Neural cell (in vitro differentiated cells): ENCODE data around the gene TRMT10B. TPM values are rescaled to one million over a fixed set of nuclear protein-coding genes. Genes with fewer than 3 reads are reported as not detected.
"Not testable (repeated sequence)": the region's sequence is repeated elsewhere in the genome, so short reads cannot be mapped to it uniquely, and the experiment has no call there.

Source experiments
- H2AFZ ChIP-seq: fragments of 200-600, 300-800 bp; sonication (generic), shearing (Covaris generic); 2 replicates; pipeline ENCODE4 v1.6.0; 2014; ENCODE audit warnings: low read depth, mild to moderate bottlenecking, antibody characterized with exemption, low read length, moderate library complexity
- H3F3A ChIP-seq: fragments of 200-600 bp; shearing (Covaris generic); 2 replicates; pipeline ENCODE4 v1.6.1; 2016; ENCODE audit warnings: mild to moderate bottlenecking, moderate library complexity, mixed read lengths, antibody characterized with exemption, low read length; ENCODE audit not compliant: insufficient read depth, poor library complexity, severe bottlenecking
- H3K27ac ChIP-seq: fragments of 200-600, 300-800 bp; sonication (generic), shearing (Covaris generic); 2 replicates; pipeline ENCODE4 v1.5.1; 2014; ENCODE audit warnings: mild to moderate bottlenecking, low read length, moderate library complexity
- H3K27me3 ChIP-seq: fragments of 300-800, 200-600 bp; sonication (generic), shearing (Covaris generic); 2 replicates; pipeline ENCODE4 v1.6.0; 2014; ENCODE audit warnings: mild to moderate bottlenecking, low read depth, low read length, moderate library complexity; ENCODE audit not compliant: insufficient read depth
- H3K36me3 ChIP-seq: fragments of 300-800, 200-600 bp; sonication (generic), shearing (Covaris generic); 2 replicates; pipeline ENCODE4 v1.5.1; 2014; ENCODE audit warnings: mild to moderate bottlenecking, antibody characterized with exemption, low read length, moderate library complexity; ENCODE audit not compliant: insufficient read depth
- H3K4me2 ChIP-seq: fragments of 300-800, 200-600 bp; sonication (generic), shearing (Covaris generic); 2 replicates; pipeline ENCODE4 v1.6.0; 2014; ENCODE audit warnings: mild to moderate bottlenecking, low read length
- H3K4me3 ChIP-seq: fragments of 300-800, 200-600 bp; sonication (generic), shearing (Covaris generic); 2 replicates; pipeline ENCODE4 v1.5.1; 2014; ENCODE audit warnings: mild to moderate bottlenecking, low read length, moderate library complexity
- H3K79me2 ChIP-seq: fragments of 200-600 bp; shearing (Covaris generic); replicated peaks from 2 replicates; pipeline ENCODE4 v1.6.0; 2014; ENCODE audit warnings: mild to moderate bottlenecking, low read length, moderate library complexity; ENCODE audit not compliant: insufficient read depth
- H3K9ac ChIP-seq: fragments of 300-800, 200-600 bp; sonication (generic), shearing (Covaris generic); 2 replicates; pipeline ENCODE4 v1.6.1; 2016; ENCODE audit warnings: mild to moderate bottlenecking, low read length, mixed read lengths
- H3K9me2 ChIP-seq: fragments of 200-600 bp; shearing (Covaris generic); 2 replicates; pipeline ENCODE4 v1.6.1; 2016; ENCODE audit warnings: mild to moderate bottlenecking, low read length, mixed read lengths; ENCODE audit not compliant: insufficient read depth
- H3K9me3 ChIP-seq: fragments of 200-600, 300-800 bp; sonication (generic), shearing (Covaris generic); 2 replicates; pipeline ENCODE4 v1.6.1; 2016; ENCODE audit warnings: mild to moderate bottlenecking, mixed run types, low read length, moderate library complexity, mixed read lengths
- H4K20me1 ChIP-seq: fragments of 200-600 bp; shearing (Covaris generic); 2 replicates; pipeline ENCODE4 v1.6.1; 2016; ENCODE audit warnings: mild to moderate bottlenecking, mixed run types; ENCODE audit not compliant: insufficient read depth
- CTCF ChIP-seq: fragments of 450-650 bp; IDR thresholded peaks from 2 replicates; pipeline ENCODE4 v1.5.1; 2014; ENCODE audit warnings: antibody characterized with exemption, mild to moderate bottlenecking, moderate library complexity; ENCODE audit not compliant: poor library complexity, severe bottlenecking
- EP300 ChIP-seq: fragments of 450-650 bp; conservative IDR thresholded peaks from 2 replicates; pipeline ENCODE4 v1.6.1; 2014; ENCODE audit warnings: antibody characterized with exemption, mild to moderate bottlenecking, moderate library complexity; ENCODE audit not compliant: poor library complexity, severe bottlenecking
- EZH2 ChIP-seq: fragments of 200-600, 300-800 bp; shearing (Covaris generic), sonication (generic); IDR thresholded peaks from 2 replicates; pipeline ENCODE4 v1.6.1; 2014; ENCODE audit warnings: antibody characterized with exemption, low read length, borderline replicate concordance, mild to moderate bottlenecking; ENCODE audit not compliant: insufficient read depth, poor library complexity, severe bottlenecking
- MXI1 ChIP-seq: fragments of 450-650 bp; conservative IDR thresholded peaks from 2 replicates; pipeline ENCODE4 v1.6.1; 2014; ENCODE audit warnings: antibody characterized with exemption, mild to moderate bottlenecking; ENCODE audit not compliant: poor library complexity, severe bottlenecking
- POLR2AphosphoS5 ChIP-seq: IDR thresholded peaks from 2 replicates; pipeline ENCODE4 v1.6.1; 2012
- RAD21 ChIP-seq: fragments of 450-650 bp; conservative IDR thresholded peaks from 2 replicates; pipeline ENCODE4 v1.6.1; 2014; ENCODE audit warnings: antibody characterized with exemption, mild to moderate bottlenecking, moderate library complexity
- REST ChIP-seq: IDR thresholded peaks from 2 replicates; pipeline ENCODE4 v1.6.1; 2012; ENCODE audit warnings: borderline replicate concordance
- SMC3 ChIP-seq: fragments of 450-650 bp; conservative IDR thresholded peaks from 2 replicates; pipeline ENCODE4 v1.6.1; 2014; ENCODE audit warnings: antibody characterized with exemption, mild to moderate bottlenecking, moderate library complexity; ENCODE audit not compliant: poor library complexity
- TAF1 ChIP-seq: IDR thresholded peaks from 2 replicates; pipeline ENCODE4 v1.6.1; 2012; ENCODE audit warnings: low read depth
- polyA plus RNA-seq: library from polyadenylated mRNA; depleted of rRNA; stranded (reverse); fragments of >200 nt; gene quantifications from 2 replicates; pipeline ENCODE4 v1.2.3, GENCODE V29; 2014

The TRMT10B gene
- polyA plus RNA-seq, 1 donor from 2014 or later = 11.2 TPM

- Histone ChIP-seq H3K9me3 (no peaks in the 10 kb centered on the region), H3K4me2 (no peak overlapping the region), H3K9ac (no peak overlapping the region), H4K20me1 (no peaks in the 10 kb centered on the region), H3K36me3 (no peaks in the 10 kb centered on the region), H3K27ac (no peak overlapping the region), H3K27me3 (no peaks in the 10 kb centered on the region), H3K4me3 (no peak overlapping the region), H3K9me2 (no peaks in the 10 kb centered on the region), H3F3A (no peaks in the 10 kb centered on the region), H3K79me2 (no peaks in the 10 kb centered on the region), H2AFZ (no peak overlapping the region)
- TF ChIP-seq RAD21 = no peak
- TF ChIP-seq REST = no peak
- no peak for TF ChIP-seq SMC3
- TF ChIP-seq POLR2AphosphoS5 = no peak
- TF ChIP-seq EZH2 = no peak
- no peak for TF ChIP-seq MXI1
- no peak for TF ChIP-seq TAF1
- TF ChIP-seq CTCF = no peak
- no peak for TF ChIP-seq EP300
Observed at GRCh38 chr9:37749129-37749528, 4.5 kb upstream of the TRMT10B start.

GRCh38 chr9:37751186-37751585 is 2.4 kb upstream of the TRMT10B start:
- no peaks in the 10 kb centered on the region for H3K27me3 ChIP-seq
- H3K4me3 ChIP-seq = no peak overlapping the region
- no peak overlapping the region for H3K4me2 ChIP-seq
- no peaks in the 10 kb centered on the region for H3K79me2 ChIP-seq
- no peaks in the 10 kb centered on the region for H3K36me3 ChIP-seq
- H3F3A ChIP-seq = no peaks in the 10 kb centered on the region
- H3K9ac ChIP-seq = no peak overlapping the region
- H3K9me3 ChIP-seq = no peaks in the 10 kb centered on the region
- no peaks in the 10 kb centered on the region for H3K9me2 ChIP-seq
- H4K20me1 ChIP-seq = no peaks in the 10 kb centered on the region
- H3K27ac ChIP-seq = no peak overlapping the region
- no peak overlapping the region for H2AFZ ChIP-seq
- TF ChIP-seq SMC3 (no peak), MXI1 (no peak), CTCF (no peak), REST (no peak), EP300 (no peak), RAD21 (no peak), EZH2 (no peak), TAF1 (no peak), POLR2AphosphoS5 (no peak)

GRCh38 chr9:37751704-37752103 is 1.9 kb upstream of the TRMT10B start:
- H3K9me3 ChIP-seq, H3K27me3 ChIP-seq, H3K9me2 ChIP-seq, H3K36me3 ChIP-seq, H4K20me1 ChIP-seq, H2AFZ ChIP-seq, H3K27ac ChIP-seq, H3K9ac ChIP-seq, H3K79me2 ChIP-seq, H3K4me2 ChIP-seq, H3K4me3 ChIP-seq, H3F3A ChIP-seq: not testable (repeated sequence)
